ENCODE measurements around the gene PARP4.

DNA sequence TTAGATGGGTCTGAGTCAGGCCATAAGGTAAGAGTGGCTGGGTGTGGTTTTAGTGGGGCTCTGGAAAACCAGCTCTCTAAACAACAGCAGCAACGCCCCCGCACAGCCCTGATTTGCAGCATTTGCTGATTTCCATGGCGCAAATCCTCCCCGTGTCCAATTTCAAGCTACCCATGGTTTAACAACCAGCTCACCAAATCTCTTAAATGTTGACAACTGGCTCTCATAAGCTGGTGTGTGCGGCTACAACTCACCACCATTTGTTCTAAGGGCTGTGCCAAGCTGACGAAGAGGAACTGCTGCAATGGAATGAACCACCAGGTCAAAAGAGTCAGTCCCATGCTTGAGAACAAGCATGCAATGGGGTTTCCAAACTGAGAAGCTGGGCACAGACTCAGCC, 22.9 kb downstream of the PARP4 start:
- TF ChIP-seq CTCF (IDR thresholded peaks at IDR 0.05): no peak
- no peak for TF ChIP-seq POLR2A (IDR thresholded peaks at IDR 0.05)
- no peak for TF ChIP-seq POLR2AphosphoS5 (IDR thresholded peaks at IDR 0.05)
